Keratinocyte (primary cell): ENCODE measurements around the gene SOWAHB.

Experiments used
- EZH2 ChIP-seq: IDR thresholded peaks from one replicate; pipeline ENCODE4 v1.6.1; 2012; ENCODE audit warnings: inconsistent platforms, mild to moderate bottlenecking, low read length, moderate library complexity
- TF ChIP-seq, protein P1 (sequence below), 3 experiments: IDR thresholded peaks in 1 of 3; conservative IDR thresholded peaks in 1 of 3; optimal IDR thresholded peaks in 1 of 3; 2 replicates in 2 of 3; 3 replicates in 1 of 3; pipeline versions ENCODE3 to v1.5.1; 2011; ENCODE audit warnings: low read length in 3 of 3, mild to moderate bottlenecking in 3 of 3, moderate library complexity in 2 of 3, control low read depth in 1 of 3, inconsistent platforms in 1 of 3; ENCODE audit not compliant: insufficient read depth in 2 of 3; ENCODE audit errors: extremely low read depth in 1 of 3

DNA sequence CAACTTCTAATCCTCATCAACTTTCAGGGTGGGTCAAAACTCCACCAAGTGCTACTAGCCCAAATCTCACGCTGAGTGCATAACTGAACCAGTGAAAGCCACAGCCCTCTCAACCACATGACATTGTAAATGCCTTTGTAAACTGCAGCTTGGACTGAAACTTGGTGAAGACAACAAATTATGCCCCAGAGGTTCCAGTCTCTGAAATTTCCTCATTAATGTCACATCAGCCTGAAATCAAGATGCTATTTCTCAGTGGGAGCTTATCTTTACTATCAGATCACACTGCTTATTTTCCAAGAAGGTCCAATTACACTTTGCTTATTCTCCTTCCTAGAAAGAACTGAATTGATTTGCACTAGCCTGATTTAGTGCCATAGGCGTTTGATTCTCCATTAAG, 46.6 kb downstream of the SOWAHB start:
- TF ChIP-seq, protein P1, sequence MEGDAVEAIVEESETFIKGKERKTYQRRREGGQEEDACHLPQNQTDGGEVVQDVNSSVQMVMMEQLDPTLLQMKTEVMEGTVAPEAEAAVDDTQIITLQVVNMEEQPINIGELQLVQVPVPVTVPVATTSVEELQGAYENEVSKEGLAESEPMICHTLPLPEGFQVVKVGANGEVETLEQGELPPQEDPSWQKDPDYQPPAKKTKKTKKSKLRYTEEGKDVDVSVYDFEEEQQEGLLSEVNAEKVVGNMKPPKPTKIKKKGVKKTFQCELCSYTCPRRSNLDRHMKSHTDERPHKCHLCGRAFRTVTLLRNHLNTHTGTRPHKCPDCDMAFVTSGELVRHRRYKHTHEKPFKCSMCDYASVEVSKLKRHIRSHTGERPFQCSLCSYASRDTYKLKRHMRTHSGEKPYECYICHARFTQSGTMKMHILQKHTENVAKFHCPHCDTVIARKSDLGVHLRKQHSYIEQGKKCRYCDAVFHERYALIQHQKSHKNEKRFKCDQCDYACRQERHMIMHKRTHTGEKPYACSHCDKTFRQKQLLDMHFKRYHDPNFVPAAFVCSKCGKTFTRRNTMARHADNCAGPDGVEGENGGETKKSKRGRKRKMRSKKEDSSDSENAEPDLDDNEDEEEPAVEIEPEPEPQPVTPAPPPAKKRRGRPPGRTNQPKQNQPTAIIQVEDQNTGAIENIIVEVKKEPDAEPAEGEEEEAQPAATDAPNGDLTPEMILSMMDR (optimal IDR thresholded peaks at IDR 0.05 in 1 of 3, IDR thresholded peaks at IDR 0.05 in 1 of 3, conservative IDR thresholded peaks at IDR 0.05 in 1 of 3; ENCODE audit: extremely low read depth in 1 of 3, insufficient read depth in 2 of 3, low read length in 3 of 3), result no peak
- TF ChIP-seq EZH2, result no peak
